H7 (cell line): Measurements from ENCODE around the gene ZNF280D. TPM values are rescaled to one million over a fixed set of nuclear protein-coding genes. Genes with fewer than 3 reads are reported as not detected.
A peak's percentile ranks its signal among the peaks of the same experiment; 100 is the strongest.
"Not testable (repeated sequence)": the region's sequence is repeated elsewhere in the genome, so short reads cannot be mapped to it uniquely, and the experiment has no call there.

ENCODE experiments used
- DNase-seq: peaks from one replicate; pipeline ENCODE4 v3.0.0; 2012
- H3K27me3 ChIP-seq: 2 replicates; pipeline ENCODE4 v1.6.0; 2011; ENCODE audit warnings: mild to moderate bottlenecking, low read length; ENCODE audit not compliant: control insufficient read depth, insufficient read depth
- H3K36me3 ChIP-seq: replicated peaks from 2 replicates; pipeline ENCODE4 v1.5.1; 2011; ENCODE audit warnings: low read length; ENCODE audit not compliant: control insufficient read depth, insufficient read depth
- H3K4me3 ChIP-seq: 2 replicates; pipeline ENCODE4 v1.5.1; 2011; ENCODE audit warnings: low read depth, mild to moderate bottlenecking, control low read depth, low read length, moderate library complexity; ENCODE audit not compliant: insufficient read depth
- total RNA-seq: library from RNA; depleted of rRNA; stranded (reverse); fragments of >200 nt; shearing (Covaris generic); gene quantifications from 2 replicates; pipeline ENCODE4 v1.2.3, GENCODE V29; 2014; rRNA removed

The ZNF280D gene
- 12.0 and 17.0 TPM in 2 replicates for total RNA-seq

GRCh38 chr15:56733136-56734012, at the start of gene ZNF280D:
ZNF280D (minus strand) TSS chr15:56733509; CDS start chr15:56707109, 26,400 bp downstream.
- H3K4me3 ChIP-seq: peak within 1 kb of the TSS; percentile 50
- no peaks in the 10 kb centered on the region for H3K27me3 ChIP-seq
- peak; percentile 81 for DNase-seq
- no peaks in the 10 kb centered on the region for H3K36me3 ChIP-seq

GRCh38 chr15:56782306-56782705, 49.0 kb upstream of the ZNF280D start:
- Histone ChIP-seq H3K4me3 (no peak overlapping the region), H3K36me3 (no peaks in the 10 kb centered on the region), H3K27me3 (no peaks in the 10 kb centered on the region)
- no peak for DNase-seq

GRCh38 chr15:56781666-56782065, 48.4 kb upstream of the ZNF280D start:
- Histone ChIP-seq H3K27me3 (no peaks in the 10 kb centered on the region), H3K4me3 (no peak overlapping the region), H3K36me3 (no peaks in the 10 kb centered on the region)
- DNase-seq: no peak

- not testable (repeated sequence) for H3K4me3 ChIP-seq, H3K27me3 ChIP-seq, DNase-seq, H3K36me3 ChIP-seq
Measured at GRCh38 chr15:56780102-56780725, 46.9 kb upstream of the ZNF280D start.

DNA sequence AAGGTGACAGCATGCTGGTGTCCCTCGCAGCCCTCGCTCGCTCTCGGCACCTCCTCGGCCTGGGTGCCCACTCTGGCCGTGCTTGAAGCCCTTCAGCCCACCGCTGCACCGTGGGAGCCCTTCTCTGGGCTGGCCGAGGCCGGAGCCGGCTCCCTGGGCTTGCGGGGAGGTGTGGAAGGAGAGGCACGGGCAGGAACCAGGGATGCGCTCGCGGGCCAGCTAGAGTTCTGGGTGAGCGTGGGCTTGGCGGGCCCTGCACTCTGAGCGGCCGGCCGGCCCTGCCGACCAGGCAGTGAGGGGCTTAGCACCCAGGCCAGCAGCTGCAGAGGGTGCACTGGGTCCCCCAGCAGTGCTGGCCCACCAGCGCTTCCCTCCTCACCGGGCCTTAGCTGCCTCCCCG, 46.1 kb upstream of the ZNF280D start:
- not testable (repeated sequence) for H3K27me3 ChIP-seq, H3K36me3 ChIP-seq, DNase-seq, H3K4me3 ChIP-seq

- no peak for DNase-seq
- no peaks in the 10 kb centered on the region for H3K36me3 ChIP-seq
- no peak overlapping the region for H3K4me3 ChIP-seq
- H3K27me3 ChIP-seq: no peaks in the 10 kb centered on the region; the same call in 1 of the 2 replicates
Measured at GRCh38 chr15:56778761-56779160, 45.5 kb upstream of the ZNF280D start.

- Histone ChIP-seq H3K27me3 (no peaks in the 10 kb centered on the region; the same call in 1 of the 2 replicates), H3K4me3 (no peak overlapping the region), H3K36me3 (no peaks in the 10 kb centered on the region)
- no peak for DNase-seq
Measured at GRCh38 chr15:56776839-56777238, 43.5 kb upstream of the ZNF280D start.

- Histone ChIP-seq H3K4me3 (no peak overlapping the region), H3K36me3 (no peaks in the 10 kb centered on the region), H3K27me3 (no peaks in the 10 kb centered on the region; the same call in 1 of the 2 replicates)
- DNase-seq: no peak
Measured at GRCh38 chr15:56775641-56776040, 42.3 kb upstream of the ZNF280D start.

DNA sequence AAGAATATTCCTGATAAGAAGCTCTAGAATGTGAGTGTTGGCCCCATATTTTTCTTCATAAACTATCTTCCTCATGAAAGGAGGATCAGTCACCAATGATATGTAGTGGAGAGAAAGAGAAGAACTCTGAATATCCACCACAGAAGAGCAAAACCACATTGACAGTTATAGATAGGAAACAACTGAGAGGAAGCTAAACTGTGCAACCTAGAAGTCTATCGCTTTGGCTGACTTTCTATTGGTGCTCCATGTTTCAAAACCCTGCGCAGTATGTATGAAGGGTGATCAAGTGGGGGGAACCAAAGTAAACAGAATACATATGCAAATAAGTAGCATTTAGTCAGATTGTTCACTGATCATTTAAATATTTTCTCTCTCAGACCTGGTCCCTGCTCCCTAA, 41.0 kb upstream of the ZNF280D start:
- no peak for DNase-seq
- H3K4me3 ChIP-seq: no peak overlapping the region
- H3K36me3 ChIP-seq: no peaks in the 10 kb centered on the region
- H3K27me3 ChIP-seq: no peaks in the 10 kb centered on the region; the same call in 1 of the 2 replicates

DNA sequence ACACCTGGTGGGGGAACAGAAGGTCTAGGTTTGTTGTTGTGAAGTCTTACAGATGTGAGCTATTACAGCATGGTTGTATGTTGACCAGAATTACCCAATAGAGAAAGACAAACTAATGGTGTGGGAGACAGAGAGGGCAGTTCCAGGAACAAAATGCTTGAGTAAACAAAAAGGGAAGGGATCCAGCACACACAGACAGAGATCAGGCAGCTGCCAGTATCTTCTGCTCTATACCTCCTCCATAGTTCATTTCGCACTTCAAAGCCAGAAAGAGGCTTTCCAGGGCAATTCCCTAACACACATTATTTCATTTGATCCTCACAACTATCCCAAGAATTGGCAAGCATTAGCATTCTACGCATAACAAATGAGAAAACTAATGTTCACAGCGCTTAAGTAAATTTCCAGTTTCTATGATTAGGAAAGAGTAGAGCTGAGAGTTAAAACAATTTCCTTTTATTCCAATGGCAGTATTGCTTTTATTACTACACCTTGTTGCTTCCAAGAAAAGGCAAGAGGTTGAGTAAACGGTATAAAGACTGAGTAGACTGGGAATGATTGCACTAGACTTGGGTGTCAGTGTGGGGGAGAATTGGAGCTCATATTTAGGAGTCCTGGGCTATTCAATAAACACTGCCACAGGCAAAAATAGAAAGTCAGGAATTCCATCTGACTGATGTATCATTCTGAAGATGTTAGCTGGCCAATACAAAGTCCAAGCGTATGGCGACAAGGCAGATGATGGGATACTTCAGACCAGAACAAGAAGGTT, 39.7 kb upstream of the ZNF280D start:
- Histone ChIP-seq H3K4me3 (no peak overlapping the region), H3K27me3 (no peaks in the 10 kb centered on the region; the same call in 1 of the 2 replicates), H3K36me3 (no peaks in the 10 kb centered on the region)
- DNase-seq: peak; percentile 11

DNA sequence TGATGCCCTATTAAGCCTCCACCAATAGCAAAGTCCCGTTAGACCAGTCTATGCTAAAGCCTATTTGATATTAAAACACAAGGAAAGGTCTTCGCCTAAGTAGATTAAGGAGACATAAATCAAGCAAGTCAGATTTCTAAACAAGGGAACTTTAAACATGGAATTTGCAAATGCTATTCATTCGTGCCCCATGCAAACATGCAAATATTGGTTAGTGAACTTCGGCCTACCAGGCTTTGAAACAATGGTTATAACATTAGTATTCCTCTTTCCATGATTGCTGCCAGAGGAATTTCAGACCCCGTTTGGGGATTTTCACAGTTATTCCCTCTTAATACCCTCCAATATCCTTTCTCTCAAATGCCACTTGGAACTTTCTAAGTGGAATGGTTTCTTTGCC, 36.9 kb upstream of the ZNF280D start:
- no peak overlapping the region for H3K4me3 ChIP-seq
- DNase-seq: no peak
- no peaks in the 10 kb centered on the region; the same call in 1 of the 2 replicates for H3K27me3 ChIP-seq
- no peaks in the 10 kb centered on the region for H3K36me3 ChIP-seq

GRCh38 chr15:56767315-56767714, 34.0 kb upstream of the ZNF280D start:
- H3K36me3 ChIP-seq: no peaks in the 10 kb centered on the region
- DNase-seq: no peak

GRCh38 chr15:56765251-56765650, 31.9 kb upstream of the ZNF280D start:
- Histone ChIP-seq H3K4me3 (no peak overlapping the region), H3K27me3 (no peaks in the 10 kb centered on the region), H3K36me3 (no peaks in the 10 kb centered on the region)
- DNase-seq: no peak

More at GRCh38 chr15:56767315-56767714, 34.0 kb upstream of the ZNF280D start:
- H3K4me3 ChIP-seq: no peak overlapping the region
- no peaks in the 10 kb centered on the region for H3K27me3 ChIP-seq

DNA sequence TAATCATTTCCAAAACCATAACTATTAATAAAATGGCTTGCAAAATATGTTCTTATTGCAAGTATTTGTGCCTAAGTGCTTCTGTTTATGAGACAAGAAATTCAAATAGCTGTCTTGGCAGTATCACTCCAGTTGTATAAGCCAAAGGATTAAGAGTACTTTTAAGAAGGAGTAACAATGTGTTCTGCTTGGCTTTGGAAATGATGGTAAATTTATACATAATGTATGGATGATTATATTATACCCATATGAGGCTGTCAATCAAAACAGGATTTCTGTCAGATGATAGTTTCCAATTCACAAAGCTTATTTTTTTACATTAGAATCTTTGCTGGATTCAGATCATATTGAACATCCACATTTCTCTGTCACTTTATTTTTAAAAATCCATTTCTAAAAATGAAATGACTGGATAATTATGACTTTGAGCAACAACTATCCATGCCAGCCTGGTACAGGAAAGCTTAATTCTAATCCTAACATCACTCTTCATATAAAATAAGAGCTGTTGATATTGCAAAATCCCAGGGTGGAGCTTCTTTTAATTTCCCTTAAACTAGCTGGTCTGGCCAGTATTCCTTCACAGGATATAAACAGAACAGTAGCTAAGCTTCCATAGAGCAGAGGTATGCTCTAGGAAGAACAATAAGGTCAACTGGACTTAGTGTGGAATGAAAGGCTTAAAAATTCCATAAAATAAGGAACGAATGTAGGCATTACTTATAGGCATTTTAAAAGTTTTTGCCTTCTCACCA, 30.0 kb upstream of the ZNF280D start:
- H3K27me3 ChIP-seq: no peaks in the 10 kb centered on the region
- no peak for DNase-seq
- no peaks in the 10 kb centered on the region for H3K36me3 ChIP-seq
- no peak overlapping the region for H3K4me3 ChIP-seq
